GM12875 (cell line): ENCODE measurements around the gene SPAG7.

Experiments used
- H3K4me3 ChIP-seq: one replicate; pipeline ENCODE4 v1.5.1; 2011; ENCODE audit warnings: low read depth, low read length, control low read depth
- CTCF ChIP-seq: IDR thresholded peaks from 2 replicates; pipeline ENCODE4 v1.5.1; 2011; ENCODE audit warnings: low read depth, mild to moderate bottlenecking, control low read depth, inconsistent platforms, low read length, moderate library complexity, borderline replicate concordance; ENCODE audit not compliant: insufficient read depth

SPAG7 gene

GRCh38 chr17:4969047-4969550 lies 1.5 kb upstream of the SPAG7 start:
- no peak overlapping the region for H3K4me3 ChIP-seq
- TF ChIP-seq CTCF, result no peak

- no peak for TF ChIP-seq CTCF
- peak overlapping the region; percentile 93 for H3K4me3 ChIP-seq
Observed at GRCh38 chr17:4968486-4969046, 949 bp upstream of the SPAG7 start.

GRCh38 chr17:4966844-4967538 lies 626 bp downstream of the SPAG7 start:
- H3K4me3 ChIP-seq, result peak overlapping the region; percentile 93
- no peak for TF ChIP-seq CTCF

- TF ChIP-seq CTCF, result no peak
- H3K4me3 ChIP-seq, result no peak overlapping the region
Observed at GRCh38 chr17:4965311-4965986, 2.2 kb downstream of the SPAG7 start.

GRCh38 chr17:4960279-4960922 lies 7.2 kb downstream of the SPAG7 start:
- no peak overlapping the region for H3K4me3 ChIP-seq
- TF ChIP-seq CTCF, result no peak

- no peak for TF ChIP-seq CTCF
- H3K4me3 ChIP-seq, result no peak overlapping the region
Observed at GRCh38 chr17:4959261-4959965, 8.2 kb downstream of the SPAG7 start.
